ENCODE measurements around the gene CBLIF. TPM values are rescaled to one million over a fixed set of nuclear protein-coding genes. Genes with fewer than 3 reads are reported as not detected.
"Not testable (repeated sequence)": the region's sequence is repeated elsewhere in the genome, so short reads cannot be mapped to it uniquely, and the experiment has no call there.

The CBLIF gene
- total RNA-seq, 1 experiment from 2014 or later: not detected

- Histone ChIP-seq H2AFZ (ENCODE audit: low read length) (no peak overlapping the region), H3K4me2 (ENCODE audit: low read depth, low read length, poor library complexity, severe bottlenecking) (no peak overlapping the region), H3K4me1 (ENCODE audit: low read length) (no peaks in the 10 kb centered on the region), H3K79me2 (ENCODE audit: low read length) (no peaks in the 10 kb centered on the region), H3K9me3 (ENCODE audit: low read length) (no peaks in the 10 kb centered on the region), H4K20me1 (ENCODE audit: insufficient read depth, low read depth, low read length) (no peaks in the 10 kb centered on the region), H3K9ac (ENCODE audit: low read length) (no peak overlapping the region), H3K27ac (ENCODE audit: low read length) (no peak overlapping the region), H3K9me2 (replicated peaks; ENCODE audit: insufficient read depth, low read length) (no peaks in the 10 kb centered on the region), H3K4me3 (ENCODE audit: low read length) (no peak overlapping the region), H3K36me3 (ENCODE audit: insufficient read depth, low read length) (no peaks in the 10 kb centered on the region), H3K27me3 (ENCODE audit: low read length) (no peaks in the 10 kb centered on the region)
- no peak for DNase-seq
Measured at GRCh38 chr11:59842316-59842715, 3.0 kb downstream of the CBLIF start.

- Histone ChIP-seq H3K9ac (ENCODE audit: low read length) (no peak overlapping the region), H2AFZ (ENCODE audit: low read length) (no peak overlapping the region), H3K9me3 (ENCODE audit: low read length) (no peaks in the 10 kb centered on the region), H3K9me2 (replicated peaks; ENCODE audit: insufficient read depth, low read length) (no peaks in the 10 kb centered on the region), H3K36me3 (ENCODE audit: insufficient read depth, low read length) (no peaks in the 10 kb centered on the region), H3K4me1 (ENCODE audit: low read length) (no peaks in the 10 kb centered on the region), H3K27ac (ENCODE audit: low read length) (no peak overlapping the region), H3K79me2 (ENCODE audit: low read length) (no peaks in the 10 kb centered on the region), H3K4me3 (ENCODE audit: low read length) (no peak overlapping the region), H3K4me2 (ENCODE audit: low read depth, low read length, poor library complexity, severe bottlenecking) (no peak overlapping the region), H4K20me1 (ENCODE audit: insufficient read depth, low read depth, low read length) (no peaks in the 10 kb centered on the region), H3K27me3 (ENCODE audit: low read length) (no peaks in the 10 kb centered on the region)
- DNase-seq: no peak
Measured at GRCh38 chr11:59841514-59841913, 3.8 kb downstream of the CBLIF start.

GRCh38 chr11:59839615-59840014 lies 5.7 kb downstream of the CBLIF start:
- H3K27me3 ChIP-seq (ENCODE audit: low read length): no peaks in the 10 kb centered on the region
- no peak for DNase-seq
- no peaks in the 10 kb centered on the region for H3K9me2 ChIP-seq (replicated peaks; ENCODE audit: insufficient read depth, low read length)
- no peaks in the 10 kb centered on the region for H3K79me2 ChIP-seq (ENCODE audit: low read length)
- no peaks in the 10 kb centered on the region for H3K9me3 ChIP-seq (ENCODE audit: low read length)
- no peaks in the 10 kb centered on the region for H4K20me1 ChIP-seq (ENCODE audit: insufficient read depth, low read depth, low read length)
- no peaks in the 10 kb centered on the region for H3K4me1 ChIP-seq (ENCODE audit: low read length)
- no peak overlapping the region for H2AFZ ChIP-seq (ENCODE audit: low read length)
- no peak overlapping the region for H3K9ac ChIP-seq (ENCODE audit: low read length)
- no peak overlapping the region for H3K4me3 ChIP-seq (ENCODE audit: low read length)
- H3K4me2 ChIP-seq (ENCODE audit: low read depth, low read length, poor library complexity, severe bottlenecking): no peak overlapping the region
- H3K27ac ChIP-seq (ENCODE audit: low read length): no peak overlapping the region
- H3K36me3 ChIP-seq (ENCODE audit: insufficient read depth, low read length): no peaks in the 10 kb centered on the region

- H3K27ac ChIP-seq (ENCODE audit: low read length): no peak overlapping the region
- H2AFZ ChIP-seq (ENCODE audit: low read length): no peak overlapping the region
- H3K79me2 ChIP-seq (ENCODE audit: low read length): no peaks in the 10 kb centered on the region
- H3K9me3 ChIP-seq (ENCODE audit: low read length): no peaks in the 10 kb centered on the region
- no peaks in the 10 kb centered on the region for H4K20me1 ChIP-seq (ENCODE audit: insufficient read depth, low read depth, low read length)
- no peaks in the 10 kb centered on the region for H3K9me2 ChIP-seq (replicated peaks; ENCODE audit: insufficient read depth, low read length)
- no peak overlapping the region for H3K9ac ChIP-seq (ENCODE audit: low read length)
- no peak for DNase-seq
- H3K4me3 ChIP-seq (ENCODE audit: low read length): no peak overlapping the region
- H3K27me3 ChIP-seq (ENCODE audit: low read length): no peaks in the 10 kb centered on the region
- no peaks in the 10 kb centered on the region for H3K36me3 ChIP-seq (ENCODE audit: insufficient read depth, low read length)
- H3K4me1 ChIP-seq (ENCODE audit: low read length): no peaks in the 10 kb centered on the region
- H3K4me2 ChIP-seq (ENCODE audit: low read depth, low read length, poor library complexity, severe bottlenecking): no peak overlapping the region
Measured at GRCh38 chr11:59833602-59834001, 11.7 kb downstream of the CBLIF start.

- no peaks in the 10 kb centered on the region for H3K36me3 ChIP-seq (ENCODE audit: insufficient read depth, low read length)
- no peaks in the 10 kb centered on the region for H4K20me1 ChIP-seq (ENCODE audit: insufficient read depth, low read depth, low read length)
- no peaks in the 10 kb centered on the region for H3K9me3 ChIP-seq (ENCODE audit: low read length)
- no peak overlapping the region for H3K9ac ChIP-seq (ENCODE audit: low read length)
- no peaks in the 10 kb centered on the region for H3K27me3 ChIP-seq (ENCODE audit: low read length)
- no peaks in the 10 kb centered on the region for H3K79me2 ChIP-seq (ENCODE audit: low read length)
- no peak overlapping the region for H2AFZ ChIP-seq (ENCODE audit: low read length)
- no peaks in the 10 kb centered on the region for H3K4me1 ChIP-seq (ENCODE audit: low read length)
- no peak overlapping the region for H3K4me2 ChIP-seq (ENCODE audit: low read depth, low read length, poor library complexity, severe bottlenecking)
- no peak overlapping the region for H3K4me3 ChIP-seq (ENCODE audit: low read length)
- no peaks in the 10 kb centered on the region for H3K9me2 ChIP-seq (replicated peaks; ENCODE audit: insufficient read depth, low read length)
- DNase-seq: no peak
- H3K27ac ChIP-seq (ENCODE audit: low read length): no peak overlapping the region
Measured at GRCh38 chr11:59829358-59829757, 15.9 kb downstream of the CBLIF start.

- Histone ChIP-seq H4K20me1 (ENCODE audit: insufficient read depth, low read depth, low read length) (no peaks in the 10 kb centered on the region), H2AFZ (ENCODE audit: low read length) (no peak overlapping the region), H3K9me2 (replicated peaks; ENCODE audit: insufficient read depth, low read length) (no peaks in the 10 kb centered on the region), H3K9ac (ENCODE audit: low read length) (no peak overlapping the region), H3K4me2 (ENCODE audit: low read depth, low read length, poor library complexity, severe bottlenecking) (no peak overlapping the region), H3K36me3 (ENCODE audit: insufficient read depth, low read length) (no peaks in the 10 kb centered on the region), H3K27me3 (ENCODE audit: low read length) (no peaks in the 10 kb centered on the region), H3K27ac (ENCODE audit: low read length) (no peak overlapping the region), H3K4me1 (ENCODE audit: low read length) (peaks cover 19% of the 10 kb centered on the region), H3K9me3 (ENCODE audit: low read length) (no peaks in the 10 kb centered on the region), H3K4me3 (ENCODE audit: low read length) (no peak overlapping the region), H3K79me2 (ENCODE audit: low read length) (no peaks in the 10 kb centered on the region)
- peak; percentile 68 for DNase-seq
Measured at GRCh38 chr11:59822989-59823566, 22.2 kb downstream of the CBLIF start.

- H3K27me3 ChIP-seq (ENCODE audit: low read length): no peaks in the 10 kb centered on the region
- H3K4me1 ChIP-seq (ENCODE audit: low read length): peaks cover 38% of the 10 kb centered on the region
- H3K36me3 ChIP-seq (ENCODE audit: insufficient read depth, low read length): no peaks in the 10 kb centered on the region
- no peaks in the 10 kb centered on the region for H3K9me3 ChIP-seq (ENCODE audit: low read length)
- H3K27ac ChIP-seq (ENCODE audit: low read length): no peak overlapping the region
- H3K9me2 ChIP-seq (replicated peaks; ENCODE audit: insufficient read depth, low read length): no peaks in the 10 kb centered on the region
- no peak for DNase-seq
- peak overlapping the region; percentile 39 for H3K4me2 ChIP-seq (ENCODE audit: low read depth, low read length, poor library complexity, severe bottlenecking)
- H4K20me1 ChIP-seq (ENCODE audit: insufficient read depth, low read depth, low read length): no peaks in the 10 kb centered on the region
- H3K79me2 ChIP-seq (ENCODE audit: low read length): no peaks in the 10 kb centered on the region
- no peak overlapping the region for H3K9ac ChIP-seq (ENCODE audit: low read length)
- no peak overlapping the region for H2AFZ ChIP-seq (ENCODE audit: low read length)
- H3K4me3 ChIP-seq (ENCODE audit: low read length): no peak overlapping the region
Measured at GRCh38 chr11:59818572-59818971, 26.7 kb downstream of the CBLIF start.

GRCh38 chr11:59816434-59816833 lies 28.9 kb downstream of the CBLIF start:
- H3K9ac ChIP-seq (ENCODE audit: low read length); H4K20me1 ChIP-seq (ENCODE audit: insufficient read depth, low read depth, low read length); H3K27me3 ChIP-seq (ENCODE audit: low read length); H2AFZ ChIP-seq (ENCODE audit: low read length); DNase-seq; H3K9me2 ChIP-seq (replicated peaks; ENCODE audit: insufficient read depth, low read length); H3K79me2 ChIP-seq (ENCODE audit: low read length); H3K9me3 ChIP-seq (ENCODE audit: low read length); H3K27ac ChIP-seq (ENCODE audit: low read length); H3K36me3 ChIP-seq (ENCODE audit: insufficient read depth, low read length); H3K4me3 ChIP-seq (ENCODE audit: low read length): not testable (repeated sequence)
- H3K4me2 ChIP-seq (ENCODE audit: low read depth, low read length, poor library complexity, severe bottlenecking): peak overlapping the region; percentile 14
- peaks cover 38% of the 10 kb centered on the region for H3K4me1 ChIP-seq (ENCODE audit: low read length)

- Histone ChIP-seq H3K27me3 (ENCODE audit: low read length) (no peaks in the 10 kb centered on the region), H4K20me1 (ENCODE audit: insufficient read depth, low read depth, low read length) (no peaks in the 10 kb centered on the region), H3K4me2 (ENCODE audit: low read depth, low read length, poor library complexity, severe bottlenecking) (no peak overlapping the region), H2AFZ (ENCODE audit: low read length) (no peak overlapping the region), H3K36me3 (ENCODE audit: insufficient read depth, low read length) (no peaks in the 10 kb centered on the region), H3K4me1 (ENCODE audit: low read length) (peaks cover 44% of the 10 kb centered on the region), H3K9ac (ENCODE audit: low read length) (no peak overlapping the region), H3K4me3 (ENCODE audit: low read length) (no peak overlapping the region), H3K79me2 (ENCODE audit: low read length) (no peaks in the 10 kb centered on the region), H3K9me2 (replicated peaks; ENCODE audit: insufficient read depth, low read length) (no peaks in the 10 kb centered on the region), H3K9me3 (ENCODE audit: low read length) (no peaks in the 10 kb centered on the region), H3K27ac (ENCODE audit: low read length) (no peak overlapping the region)
- no peak for DNase-seq
Measured at GRCh38 chr11:59815754-59816153, 29.5 kb downstream of the CBLIF start.

All from Karpas-422 (cell line).